ENCODE results near the gene BEGAIN.

DNA sequence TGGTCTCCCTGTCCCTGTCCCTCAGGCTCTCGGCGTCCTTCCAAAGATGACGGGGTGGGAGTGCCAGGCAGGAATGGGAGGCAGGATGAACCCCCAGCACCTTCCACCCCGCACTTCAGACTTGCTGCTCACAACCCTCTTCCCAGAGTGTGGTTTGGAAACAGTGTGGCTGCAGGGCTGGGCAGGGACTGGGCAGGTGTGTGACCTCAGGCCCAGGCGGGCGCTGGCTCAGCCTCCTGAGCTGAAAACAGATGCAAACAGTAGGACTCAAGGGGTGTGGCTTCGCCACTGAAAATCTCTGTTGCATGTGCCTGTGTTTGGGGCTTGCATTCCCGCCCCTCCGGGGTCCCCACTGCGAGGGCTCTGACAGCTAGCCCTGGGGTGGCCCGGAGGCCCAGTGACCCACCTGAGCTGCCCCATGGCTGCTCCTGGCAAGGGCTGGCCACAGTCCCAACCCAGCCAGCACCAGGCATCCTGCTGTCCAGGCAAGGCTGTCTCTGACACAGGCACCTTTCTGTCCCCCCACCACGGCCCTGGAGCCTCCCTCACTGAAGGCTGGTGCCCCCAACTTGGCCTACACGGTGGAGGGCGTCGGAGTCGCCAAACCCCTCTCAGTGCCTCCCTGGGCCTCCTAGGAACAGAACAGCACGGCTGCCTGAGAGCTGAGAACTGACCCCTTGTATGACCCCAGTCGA lies 46.1 kb downstream of the BEGAIN start:
- TF ChIP-seq, protein P1, sequence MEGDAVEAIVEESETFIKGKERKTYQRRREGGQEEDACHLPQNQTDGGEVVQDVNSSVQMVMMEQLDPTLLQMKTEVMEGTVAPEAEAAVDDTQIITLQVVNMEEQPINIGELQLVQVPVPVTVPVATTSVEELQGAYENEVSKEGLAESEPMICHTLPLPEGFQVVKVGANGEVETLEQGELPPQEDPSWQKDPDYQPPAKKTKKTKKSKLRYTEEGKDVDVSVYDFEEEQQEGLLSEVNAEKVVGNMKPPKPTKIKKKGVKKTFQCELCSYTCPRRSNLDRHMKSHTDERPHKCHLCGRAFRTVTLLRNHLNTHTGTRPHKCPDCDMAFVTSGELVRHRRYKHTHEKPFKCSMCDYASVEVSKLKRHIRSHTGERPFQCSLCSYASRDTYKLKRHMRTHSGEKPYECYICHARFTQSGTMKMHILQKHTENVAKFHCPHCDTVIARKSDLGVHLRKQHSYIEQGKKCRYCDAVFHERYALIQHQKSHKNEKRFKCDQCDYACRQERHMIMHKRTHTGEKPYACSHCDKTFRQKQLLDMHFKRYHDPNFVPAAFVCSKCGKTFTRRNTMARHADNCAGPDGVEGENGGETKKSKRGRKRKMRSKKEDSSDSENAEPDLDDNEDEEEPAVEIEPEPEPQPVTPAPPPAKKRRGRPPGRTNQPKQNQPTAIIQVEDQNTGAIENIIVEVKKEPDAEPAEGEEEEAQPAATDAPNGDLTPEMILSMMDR (conservative IDR thresholded peaks at IDR 0.05 in 1 of 2, IDR thresholded peaks at IDR 0.05 in 1 of 2; ENCODE audit: low read depth in 1 of 2, low read length in 2 of 2): no peak
- TF ChIP-seq EZH2 (IDR thresholded peaks at IDR 0.05; ENCODE audit: low read length, missing control alignments): no peak
